Stimulated activated naive B cell treated with anti-CD40 and anti-IgM and Interleukin-4, amounts not matched to agents 10 μg/mL and 1 μg/mL and 100 μg/mL, for 72 hours (primary cell): Measurements from ENCODE around the gene CD247.
"Not testable (repeated sequence)": the region's sequence is repeated elsewhere in the genome, so short reads cannot be mapped to it uniquely, and the experiment has no call there.

Experiments
- ATAC-seq, 2 donors: fragments of 150-1000 bp; cut with Tn5 transposase; replicated peaks; 2 replicates each; pipeline ENCODE4 v1.10.0; 2021; ENCODE audit warnings: moderate library complexity in 1 of 2
- DNase-seq: peaks from one replicate; pipeline ENCODE4 v3.0.0; 2021
- H3K27ac Mint-ChIP-seq: one replicate; pipeline ENCODE4 v1.8.0; 2022; ENCODE audit warnings: mild to moderate bottlenecking, mixed read lengths
- H3K27me3 Mint-ChIP-seq, 2 donors: one replicate each; pipeline ENCODE4 v1.8.0; 2022; ENCODE audit warnings: mixed read lengths in 2 of 2
- H3K36me3 Mint-ChIP-seq, 2 donors: one replicate each; pipeline ENCODE4 v1.8.0; 2022; ENCODE audit warnings: mixed read lengths in 2 of 2, mild to moderate bottlenecking in 1 of 2
- H3K4me1 Mint-ChIP-seq, 2 donors: one replicate each; pipeline ENCODE4 v1.8.0; 2022; ENCODE audit warnings: mixed read lengths in 2 of 2, mild to moderate bottlenecking in 1 of 2
- H3K4me3 Mint-ChIP-seq, 2 donors: one replicate each; pipeline ENCODE4 v1.8.0; 2022; ENCODE audit warnings: mild to moderate bottlenecking in 2 of 2, mixed read lengths in 2 of 2, moderate library complexity in 1 of 2
- H3K9me3 Mint-ChIP-seq, 2 donors: one replicate each; pipeline ENCODE4 v1.8.0; 2022; ENCODE audit warnings: mixed read lengths in 2 of 2, mild to moderate bottlenecking in 1 of 2

CD247 gene

GRCh38 chr1:167518331-167518700 lies at the start of gene CD247:
CD247 (minus strand) TSS chr1:167518529; CDS start chr1:167518465, 64 bp downstream.
- H3K27me3 Mint-ChIP-seq = peaks cover 17 to 25% of the 10 kb centered on the region in 2 donors
- H3K4me3 Mint-ChIP-seq = peak within 1 kb of the TSS in 1 of 2 donors; percentile 39
- ATAC-seq (no peak), DNase-seq (no peak)
- H3K36me3 Mint-ChIP-seq = peaks cover 0 to 2% of the 10 kb centered on the region in 2 donors
- peaks cover 0 to 2% of the 10 kb centered on the region in 2 donors for H3K9me3 Mint-ChIP-seq
- no peak within 1 kb of the TSS for H3K27ac Mint-ChIP-seq
- H3K4me1 Mint-ChIP-seq = peaks cover 0 to 2% of the 10 kb centered on the region in 2 donors

DNA sequence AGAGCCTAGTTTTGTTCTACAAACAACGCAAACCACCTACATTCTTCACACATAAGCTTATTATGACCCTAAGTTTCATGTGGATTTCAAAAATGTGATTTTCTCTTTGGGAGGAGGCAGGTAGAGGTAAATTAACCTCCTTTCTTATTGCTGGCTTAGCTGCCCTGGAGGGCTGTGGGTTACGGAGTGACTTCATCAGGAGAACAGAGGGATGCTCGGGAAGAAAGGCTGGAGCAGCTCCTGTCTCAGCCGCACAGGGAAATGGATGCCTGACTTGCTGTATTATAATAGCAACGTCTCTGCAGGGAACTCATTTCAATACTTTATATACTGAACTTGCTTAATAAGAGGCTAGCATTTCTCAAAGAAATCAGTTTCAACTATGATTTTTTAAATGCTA lies 49.3 kb upstream of the CD247 start:
- Mint-ChIP-seq H3K9me3 (no peaks in the 10 kb centered on the region), H3K27ac (no peak overlapping the region), H3K4me3 (no peak overlapping the region), H3K36me3 (no peaks in the 10 kb centered on the region), H3K27me3 (peaks cover 0 to 12% of the 10 kb centered on the region in 2 donors), H3K4me1 (peaks cover 18 to 38% of the 10 kb centered on the region in 2 donors)
- no peak for ATAC-seq
- DNase-seq = no peak

- no peaks in the 10 kb centered on the region for H3K9me3 Mint-ChIP-seq
- peaks cover 0 to 12% of the 10 kb centered on the region in 2 donors for H3K27me3 Mint-ChIP-seq
- no peak overlapping the region for H3K4me3 Mint-ChIP-seq
- no peaks in the 10 kb centered on the region for H3K36me3 Mint-ChIP-seq
- ATAC-seq (no peak), DNase-seq (no peak)
- H3K4me1 Mint-ChIP-seq = peaks cover 18 to 38% of the 10 kb centered on the region in 2 donors
- no peak overlapping the region for H3K27ac Mint-ChIP-seq
These were observed 48.4 kb upstream of the CD247 start for GRCh38 chr1:167566766-167567165.

GRCh38 chr1:167565922-167566321 lies 47.6 kb upstream of the CD247 start:
- peak; percentile 83 for ATAC-seq
- DNase-seq = no peak
- H3K36me3 Mint-ChIP-seq = no peaks in the 10 kb centered on the region
- no peak overlapping the region for H3K4me3 Mint-ChIP-seq
- peaks cover 18 to 38% of the 10 kb centered on the region in 2 donors for H3K4me1 Mint-ChIP-seq
- no peaks in the 10 kb centered on the region for H3K9me3 Mint-ChIP-seq
- no peak overlapping the region for H3K27ac Mint-ChIP-seq
- peaks cover 4 to 12% of the 10 kb centered on the region in 2 donors for H3K27me3 Mint-ChIP-seq

GRCh38 chr1:167564612-167565270 lies 46.4 kb upstream of the CD247 start:
- Mint-ChIP-seq H3K9me3 (no peaks in the 10 kb centered on the region), H3K27ac (no peak overlapping the region)

GRCh38 chr1:167563579-167564246 lies 45.4 kb upstream of the CD247 start:
- H3K4me1 Mint-ChIP-seq = peaks cover 18 to 33% of the 10 kb centered on the region in 2 donors
- H3K27ac Mint-ChIP-seq = no peak overlapping the region
- no peak overlapping the region for H3K4me3 Mint-ChIP-seq
- H3K27me3 Mint-ChIP-seq = peaks cover 9 to 11% of the 10 kb centered on the region in 2 donors
- ATAC-seq = peak in 1 of 2 donors; percentile 19
- no peaks in the 10 kb centered on the region for H3K36me3 Mint-ChIP-seq
- H3K9me3 Mint-ChIP-seq = no peaks in the 10 kb centered on the region
- no peak for DNase-seq

More at GRCh38 chr1:167564612-167565270, 46.4 kb upstream of the CD247 start:
- H3K4me3 Mint-ChIP-seq = no peak overlapping the region
- no peaks in the 10 kb centered on the region for H3K36me3 Mint-ChIP-seq
- H3K27me3 Mint-ChIP-seq = peaks cover 11 to 12% of the 10 kb centered on the region in 2 donors
- DNase-seq (no peak), ATAC-seq (peak in 1 of 2 donors; percentile 12)
- peaks cover 18 to 38% of the 10 kb centered on the region in 2 donors for H3K4me1 Mint-ChIP-seq

GRCh38 chr1:167562702-167563101 lies 44.4 kb upstream of the CD247 start:
- Mint-ChIP-seq H3K9me3 (no peaks in the 10 kb centered on the region), H3K27ac (no peak overlapping the region), H3K36me3 (no peaks in the 10 kb centered on the region), H3K27me3 (peaks cover 9 to 11% of the 10 kb centered on the region in 2 donors), H3K4me1 (peaks cover 17 to 26% of the 10 kb centered on the region in 2 donors), H3K4me3 (no peak overlapping the region)
- DNase-seq (no peak), ATAC-seq (no peak)

DNA sequence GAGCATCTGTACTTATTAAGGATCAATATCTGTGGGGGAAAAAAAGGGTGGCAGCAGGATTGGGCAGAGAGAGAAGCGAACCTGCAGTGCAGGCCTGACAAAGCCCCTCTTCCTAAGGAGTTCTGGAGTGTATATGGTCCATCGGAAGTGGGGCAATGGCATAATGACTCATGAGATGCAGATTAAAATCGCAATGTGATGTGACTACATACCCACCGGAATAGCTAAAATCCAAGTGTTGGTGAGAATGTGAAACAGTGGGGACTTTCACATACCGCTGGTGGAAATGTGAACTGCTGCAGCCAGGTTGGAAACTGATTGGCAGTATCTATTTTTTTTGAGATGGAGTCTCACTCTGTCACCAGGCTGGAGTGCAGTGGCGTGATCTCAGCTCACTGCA lies 43.4 kb upstream of the CD247 start:
- DNase-seq = no peak
- H3K4me3 Mint-ChIP-seq = no peak overlapping the region
- H3K27ac Mint-ChIP-seq = no peak overlapping the region
- H3K27me3 Mint-ChIP-seq = peaks cover 9 to 11% of the 10 kb centered on the region in 2 donors
- no peaks in the 10 kb centered on the region for H3K36me3 Mint-ChIP-seq
- ATAC-seq = no peak
- no peaks in the 10 kb centered on the region for H3K9me3 Mint-ChIP-seq
- peaks cover 16 to 17% of the 10 kb centered on the region in 2 donors for H3K4me1 Mint-ChIP-seq

DNA sequence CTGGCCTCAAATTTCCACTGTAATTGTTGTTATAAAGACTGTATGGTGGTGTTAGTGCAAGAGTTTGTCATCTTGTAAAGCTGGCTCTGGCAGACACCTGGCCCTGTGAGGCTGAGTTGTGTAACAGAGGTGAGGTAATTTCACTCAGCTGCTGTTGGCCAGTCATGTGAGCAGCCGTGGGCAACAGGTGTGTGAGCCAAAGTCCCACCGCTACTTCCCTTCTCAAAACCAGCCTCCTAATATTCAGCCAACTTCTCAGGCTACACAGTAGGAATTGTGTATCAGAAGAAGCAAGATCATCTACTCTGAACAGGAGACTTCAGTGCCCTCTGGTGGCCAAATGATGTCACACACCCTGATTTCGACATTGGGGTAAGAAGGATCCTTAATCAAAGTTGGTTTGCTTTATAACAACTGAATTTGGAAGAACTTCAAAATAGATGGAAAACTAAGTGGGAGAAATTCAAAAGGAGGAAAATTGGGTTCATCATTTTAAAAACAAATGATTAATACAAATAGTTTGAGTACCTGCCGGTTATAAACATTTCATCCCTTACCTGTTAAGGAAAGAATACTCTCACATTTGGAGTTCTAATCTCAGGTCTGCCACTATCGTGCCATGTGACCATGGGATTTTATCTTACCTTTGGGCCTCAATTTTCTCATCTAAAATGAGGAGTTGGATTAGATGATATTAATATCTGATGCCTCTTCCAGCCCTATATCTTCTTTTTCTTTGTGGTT lies 37.8 kb upstream of the CD247 start:
- Mint-ChIP-seq H3K4me3 (no peak overlapping the region), H3K4me1 (peaks cover 14 to 27% of the 10 kb centered on the region in 2 donors), H3K27me3 (peaks cover 5 to 7% of the 10 kb centered on the region in 2 donors), H3K36me3 (no peaks in the 10 kb centered on the region), H3K9me3 (no peaks in the 10 kb centered on the region), H3K27ac (no peak overlapping the region)
- DNase-seq (peak; percentile 41), ATAC-seq (peak; percentile 10 to 18)

DNA sequence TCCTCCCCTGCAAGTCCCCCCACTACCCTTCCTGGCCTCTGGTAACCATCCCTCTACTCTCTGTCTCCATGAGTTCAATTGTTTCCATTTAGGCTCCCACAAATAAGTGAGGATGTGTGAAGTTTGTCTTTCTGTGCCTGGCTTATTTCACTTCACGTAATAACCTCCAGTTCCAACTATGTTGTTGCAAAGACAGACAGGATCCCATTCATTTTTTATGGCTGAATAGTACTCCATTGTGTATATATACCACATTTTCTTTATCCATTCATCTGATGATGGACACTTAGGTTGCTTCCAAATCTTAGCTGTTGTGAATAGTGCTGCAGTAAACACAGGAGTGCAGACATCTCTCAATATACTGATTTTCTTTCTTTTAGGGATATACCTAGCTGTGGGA lies 36.7 kb upstream of the CD247 start:
- H3K36me3 Mint-ChIP-seq, ATAC-seq, H3K4me3 Mint-ChIP-seq, H3K27me3 Mint-ChIP-seq, H3K27ac Mint-ChIP-seq, H3K9me3 Mint-ChIP-seq, DNase-seq: not testable (repeated sequence)
- H3K4me1 Mint-ChIP-seq = peaks cover 20 to 27% of the 10 kb centered on the region in 2 donors

DNA sequence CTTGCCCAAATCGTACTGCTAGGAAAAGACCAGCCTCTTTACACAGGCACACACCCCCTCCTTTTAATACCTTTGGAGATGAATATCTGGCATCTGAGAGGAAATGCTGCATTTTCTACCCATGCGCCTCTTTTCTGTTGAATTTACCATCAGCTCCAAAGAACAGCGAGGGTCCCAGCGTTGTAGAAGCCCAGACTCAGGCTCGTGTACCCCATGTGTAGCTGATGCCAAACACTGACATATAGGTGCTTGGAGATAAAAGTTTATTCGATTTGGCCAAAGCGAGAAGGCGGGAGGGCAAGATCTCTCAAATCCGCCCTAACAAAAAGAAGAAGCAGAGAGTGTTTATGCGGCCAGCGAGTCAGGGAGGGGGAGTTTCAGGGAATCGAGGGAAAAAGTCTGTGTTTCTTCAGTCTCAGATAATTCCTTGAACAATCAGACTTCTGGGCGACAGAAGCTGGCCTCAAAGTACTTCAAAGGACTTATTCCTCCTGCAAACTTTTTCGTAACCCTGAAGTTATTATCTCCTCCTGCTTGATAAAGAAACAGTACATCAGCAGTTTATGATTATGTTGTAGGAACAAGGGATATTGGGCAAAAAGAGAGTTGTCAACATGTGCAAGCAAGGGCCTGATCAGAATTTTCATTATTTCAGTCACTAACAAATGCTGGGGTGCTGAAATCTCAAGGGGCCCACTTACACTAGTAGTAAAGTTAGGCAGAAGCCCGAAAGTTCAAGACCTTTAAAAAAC lies 35.9 kb upstream of the CD247 start:
- peaks cover 20 to 27% of the 10 kb centered on the region in 2 donors for H3K4me1 Mint-ChIP-seq
- no peaks in the 10 kb centered on the region for H3K9me3 Mint-ChIP-seq
- H3K4me3 Mint-ChIP-seq = peak overlapping the region; percentile 89
- ATAC-seq (peak; percentile 12 to 15), DNase-seq (no peak)
- no peaks in the 10 kb centered on the region for H3K27me3 Mint-ChIP-seq
- H3K27ac Mint-ChIP-seq = peak overlapping the region; percentile 16
- no peaks in the 10 kb centered on the region for H3K36me3 Mint-ChIP-seq

DNA sequence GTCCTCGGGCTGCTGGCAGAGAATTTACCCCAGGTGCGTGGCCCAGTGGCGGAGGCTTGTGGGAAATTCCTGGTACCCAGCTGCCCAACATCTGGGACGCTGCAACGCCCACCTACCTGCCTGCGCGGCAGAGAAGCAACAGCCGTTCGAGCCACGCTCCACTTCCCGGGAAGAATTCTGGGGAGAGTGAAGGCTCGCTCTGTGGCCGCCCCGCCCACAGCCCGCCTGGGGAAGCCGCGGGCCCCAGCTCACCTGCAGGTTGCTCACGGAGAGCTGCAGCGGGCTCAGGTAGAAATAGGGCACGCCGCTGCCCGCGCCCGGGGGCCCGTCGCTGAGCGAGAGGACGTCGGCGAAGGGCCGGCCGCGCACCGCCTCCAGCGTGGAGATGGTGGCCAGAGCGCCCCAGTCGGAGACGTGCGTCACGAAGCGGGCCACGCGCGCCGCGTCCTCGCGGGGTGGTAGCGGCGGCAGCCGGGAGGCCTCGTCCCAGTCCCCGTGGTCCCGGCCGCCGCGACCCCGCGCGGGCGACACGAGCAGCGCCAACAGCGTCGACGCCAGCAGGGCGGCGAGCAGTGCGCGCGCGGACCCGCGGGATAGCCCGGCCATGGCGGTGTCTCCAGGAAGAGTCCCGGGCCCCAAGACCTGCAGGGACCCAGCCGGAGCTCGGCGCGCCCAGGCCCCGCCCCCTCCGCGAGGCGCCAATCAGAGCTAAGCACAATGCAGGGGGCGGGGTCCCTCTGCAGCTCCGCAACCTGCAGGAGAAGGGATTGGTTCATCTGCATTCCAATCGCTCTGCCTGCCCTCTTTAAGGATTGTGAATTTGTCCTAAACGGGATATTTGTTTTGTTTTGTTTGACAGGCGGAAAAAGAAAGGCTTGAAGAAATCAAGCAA lies 35.1 kb upstream of the CD247 start, which contains the start of gene CREG1:
Gene CREG1 (minus strand): TSS at position 627 of the 892 bp plus-strand sequence.
- H3K4me1 Mint-ChIP-seq = peaks cover 23 to 34% of the 10 kb centered on the region in 2 donors
- peak within 1 kb of the TSS; percentile 89 for H3K4me3 Mint-ChIP-seq
- peak within 1 kb of the TSS; percentile 16 for H3K27ac Mint-ChIP-seq
- H3K27me3 Mint-ChIP-seq = no peaks in the 10 kb centered on the region
- DNase-seq (peak; percentile 80), ATAC-seq (peak; percentile 98 to 99)
- no peaks in the 10 kb centered on the region for H3K9me3 Mint-ChIP-seq
- H3K36me3 Mint-ChIP-seq = peaks cover 0 to 3% of the 10 kb centered on the region in 2 donors

DNA sequence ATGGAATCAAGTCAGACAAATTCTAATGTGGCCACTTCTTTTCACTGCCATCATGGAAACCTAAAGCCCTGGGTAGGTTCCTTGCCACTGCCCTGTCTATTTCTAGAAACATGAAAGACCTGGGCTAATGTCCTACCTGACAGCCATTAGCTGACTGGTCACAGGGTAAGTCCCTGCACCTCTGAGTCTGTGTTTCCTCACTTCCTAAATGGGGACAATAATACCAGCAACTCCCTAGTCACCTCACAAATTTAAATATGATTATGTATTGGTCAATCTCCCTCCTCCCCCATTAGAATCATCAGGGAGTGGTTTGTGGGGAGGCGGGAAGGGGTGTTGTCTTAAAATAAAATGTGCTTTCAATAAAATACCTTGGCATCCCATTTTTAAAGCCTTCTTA lies 33.0 kb upstream of the CD247 start:
- no peak for ATAC-seq
- no peak overlapping the region for H3K4me3 Mint-ChIP-seq
- no peaks in the 10 kb centered on the region for H3K9me3 Mint-ChIP-seq
- peaks cover 8 to 15% of the 10 kb centered on the region in 2 donors for H3K36me3 Mint-ChIP-seq
- peaks cover 23 to 34% of the 10 kb centered on the region in 2 donors for H3K4me1 Mint-ChIP-seq
- H3K27me3 Mint-ChIP-seq = no peaks in the 10 kb centered on the region
- H3K27ac Mint-ChIP-seq = no peak overlapping the region
- no peak for DNase-seq
